ENCODE measurements around the gene RASAL1. TPM values are rescaled to one million over a fixed set of nuclear protein-coding genes. Genes with fewer than 3 reads are reported as not detected.
A peak's percentile ranks its signal among the peaks of the same experiment; 100 is the strongest.

Gene RASAL1, protein sequence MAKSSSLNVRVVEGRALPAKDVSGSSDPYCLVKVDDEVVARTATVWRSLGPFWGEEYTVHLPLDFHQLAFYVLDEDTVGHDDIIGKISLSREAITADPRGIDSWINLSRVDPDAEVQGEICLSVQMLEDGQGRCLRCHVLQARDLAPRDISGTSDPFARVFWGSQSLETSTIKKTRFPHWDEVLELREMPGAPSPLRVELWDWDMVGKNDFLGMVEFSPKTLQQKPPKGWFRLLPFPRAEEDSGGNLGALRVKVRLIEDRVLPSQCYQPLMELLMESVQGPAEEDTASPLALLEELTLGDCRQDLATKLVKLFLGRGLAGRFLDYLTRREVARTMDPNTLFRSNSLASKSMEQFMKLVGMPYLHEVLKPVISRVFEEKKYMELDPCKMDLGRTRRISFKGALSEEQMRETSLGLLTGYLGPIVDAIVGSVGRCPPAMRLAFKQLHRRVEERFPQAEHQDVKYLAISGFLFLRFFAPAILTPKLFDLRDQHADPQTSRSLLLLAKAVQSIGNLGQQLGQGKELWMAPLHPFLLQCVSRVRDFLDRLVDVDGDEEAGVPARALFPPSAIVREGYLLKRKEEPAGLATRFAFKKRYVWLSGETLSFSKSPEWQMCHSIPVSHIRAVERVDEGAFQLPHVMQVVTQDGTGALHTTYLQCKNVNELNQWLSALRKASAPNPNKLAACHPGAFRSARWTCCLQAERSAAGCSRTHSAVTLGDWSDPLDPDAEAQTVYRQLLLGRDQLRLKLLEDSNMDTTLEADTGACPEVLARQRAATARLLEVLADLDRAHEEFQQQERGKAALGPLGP
- under 1 TPM in 8 of 12 donors, not detected in 4; 0.03 to 0.39 (median 0.09) TPM for polyA plus RNA-seq (ENCODE audit: insufficient read length in 12 of 12)
- long read RNA-seq, donor 1: 0 reads
- long read RNA-seq, donor 2: 0 reads
- long read RNA-seq, donor 3: 0 reads
- long read RNA-seq, donor 4: 0 reads
- long read RNA-seq, donor 5: 0 reads
- long read RNA-seq, donor 6: 0 reads
- long read RNA-seq, donor 7: 0 reads
- long read RNA-seq, donor 8: 0 reads
- long read RNA-seq, donor 9: 0 reads
- long read RNA-seq, donor 10: 0 reads
- long read RNA-seq, donor 11: 0 reads

DNA sequence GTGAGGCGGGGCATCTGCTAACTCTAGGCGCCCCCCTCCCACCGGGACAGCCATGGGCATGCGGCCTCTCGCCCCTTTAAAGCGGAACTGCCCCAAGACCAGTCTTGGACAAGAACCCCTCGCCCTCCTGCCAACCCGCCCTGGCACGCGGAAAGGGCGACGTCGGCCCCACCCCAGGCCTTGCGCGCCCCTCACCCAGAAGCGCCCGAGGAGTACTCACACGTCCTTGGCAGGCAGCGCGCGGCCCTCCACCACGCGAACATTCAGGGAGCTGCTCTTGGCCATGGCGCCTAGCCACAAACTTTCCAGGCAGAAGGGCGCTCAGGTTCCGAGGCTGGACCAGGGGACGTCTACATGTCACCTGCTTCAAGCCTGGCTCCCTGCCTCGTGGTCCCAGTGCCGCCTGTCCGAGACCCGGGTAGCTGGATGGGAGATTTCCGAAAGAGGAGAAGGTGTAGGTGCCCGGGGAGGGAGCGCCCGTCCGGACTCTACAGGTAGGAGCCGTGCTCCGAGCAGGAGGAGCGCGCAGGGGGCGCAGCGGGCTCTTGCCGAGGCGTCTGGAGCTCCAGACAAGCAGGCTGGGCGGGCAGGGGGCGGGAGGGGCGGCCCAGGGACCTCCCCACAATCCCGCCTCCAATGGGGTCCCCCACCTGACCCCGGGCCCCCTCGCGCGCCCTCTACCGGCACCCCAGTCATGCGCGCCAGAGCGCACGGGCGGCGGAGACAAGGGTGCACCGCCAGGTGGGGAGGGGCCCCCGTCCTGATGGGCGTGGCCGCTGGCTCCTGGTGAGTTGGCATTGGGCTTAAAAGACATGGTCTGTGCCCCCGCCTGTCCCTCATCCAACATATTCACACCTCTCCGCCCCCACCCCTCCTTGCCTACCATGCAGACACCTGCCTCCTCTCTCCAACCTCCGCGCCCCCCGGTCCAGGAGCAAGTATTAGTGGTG, at the start of gene RASAL1:
TSS of gene RASAL1 (minus strand) at position 584 of the 950 bp plus-strand sequence. CDS start at position 285, 299 bp downstream.
- no peak for DNase-seq

DNA sequence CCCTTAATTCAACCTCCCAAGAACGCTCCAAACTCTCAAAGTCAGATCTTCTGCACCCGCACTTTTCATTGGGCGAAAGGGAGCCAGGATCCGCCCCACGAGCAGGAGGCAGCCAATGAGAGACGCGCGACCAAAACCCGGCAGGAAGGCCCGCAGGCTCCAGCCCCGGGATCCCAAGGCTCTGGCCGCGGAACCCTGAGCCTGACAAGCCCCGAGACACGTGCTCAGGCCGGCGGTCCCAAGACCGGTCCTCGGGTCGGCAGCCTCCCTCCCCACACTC, 49.3 kb upstream of the RASAL1 start:
- DNase-seq: peak; percentile 95

DNA sequence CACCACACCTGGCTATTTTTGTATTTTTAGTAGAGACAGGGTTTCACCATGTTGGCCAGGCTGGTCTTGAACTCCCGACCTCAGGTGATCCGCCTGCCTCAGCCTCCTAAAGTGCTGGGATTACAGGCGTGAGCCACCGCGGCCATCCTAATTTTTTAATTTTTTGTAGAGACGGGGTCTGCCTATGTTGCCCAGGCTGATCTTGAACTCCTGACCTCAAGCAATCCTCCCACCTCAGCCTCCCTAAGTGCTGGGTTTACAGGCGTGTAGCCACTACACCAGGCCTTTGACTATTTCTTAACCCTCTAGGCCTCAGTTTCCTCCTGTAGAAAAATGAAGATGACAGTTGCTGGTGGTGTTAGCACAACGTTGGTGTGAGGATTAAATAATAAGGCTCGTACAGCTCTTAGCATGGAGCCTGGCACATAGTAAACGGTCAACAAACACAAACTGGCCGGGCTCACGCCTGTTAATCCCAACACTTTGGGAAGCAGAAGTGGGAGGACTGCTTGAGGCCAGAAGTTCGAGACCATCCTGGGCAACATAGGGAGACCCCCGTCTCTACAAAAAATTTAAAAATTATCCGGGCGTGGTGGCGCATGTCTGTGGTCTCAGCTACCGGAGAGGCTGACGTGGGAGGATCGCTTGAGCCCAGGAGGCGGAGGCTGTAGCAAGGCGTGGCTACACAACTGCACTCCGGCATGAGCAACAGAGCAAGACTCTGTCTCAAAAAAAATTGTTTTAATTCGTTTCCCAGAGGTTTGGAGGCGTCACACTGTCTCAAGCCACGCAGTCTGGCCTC, 48.7 kb upstream of the RASAL1 start:
- DNase-seq: no peak

DNA sequence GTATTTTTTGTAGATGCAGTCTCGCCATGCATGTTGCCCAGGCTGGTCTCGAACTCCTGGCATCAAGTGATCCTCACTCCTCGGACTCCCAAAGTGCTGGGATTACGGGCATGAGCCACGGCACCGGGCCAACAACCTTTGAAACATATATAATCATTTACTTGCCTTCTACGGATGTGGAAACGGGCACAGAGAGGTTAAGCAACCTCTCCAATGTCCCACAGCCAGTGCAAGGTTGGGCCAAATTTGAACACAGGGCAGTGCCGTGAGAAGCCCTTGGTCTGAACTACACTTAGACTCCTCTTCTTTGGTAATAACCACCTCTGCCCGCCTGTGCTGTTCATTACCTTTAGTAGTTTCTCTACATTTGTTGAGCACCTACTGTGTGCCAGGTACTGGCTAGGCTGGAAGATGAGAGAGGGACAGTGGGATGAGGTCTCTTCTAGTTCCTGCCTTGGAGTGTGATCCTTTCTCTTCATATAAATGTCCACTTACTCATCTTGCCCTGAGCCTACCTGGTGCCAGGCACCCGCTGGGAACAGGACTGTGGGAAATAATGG, 47.5 kb upstream of the RASAL1 start:
- no peak for DNase-seq

DNA sequence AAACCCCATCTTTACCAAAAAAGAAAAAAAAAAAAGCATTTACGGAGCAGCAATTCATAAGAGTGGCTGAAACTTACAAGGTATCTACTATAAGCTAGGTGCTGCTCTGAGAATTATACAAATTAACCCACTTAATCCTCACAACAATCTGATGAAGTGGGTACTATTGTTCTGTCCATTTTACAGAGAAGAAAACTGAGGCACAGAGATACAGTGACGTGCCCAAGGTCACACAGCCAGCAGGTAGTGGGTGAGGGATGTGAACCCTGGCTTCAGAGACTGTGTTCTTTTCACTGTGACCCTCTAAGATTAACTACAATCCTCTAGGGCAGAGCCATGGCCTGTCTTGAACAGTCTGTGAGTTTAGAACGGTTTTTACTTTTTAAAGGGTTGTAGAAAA, 46.4 kb upstream of the RASAL1 start:
- no peak for DNase-seq

DNA sequence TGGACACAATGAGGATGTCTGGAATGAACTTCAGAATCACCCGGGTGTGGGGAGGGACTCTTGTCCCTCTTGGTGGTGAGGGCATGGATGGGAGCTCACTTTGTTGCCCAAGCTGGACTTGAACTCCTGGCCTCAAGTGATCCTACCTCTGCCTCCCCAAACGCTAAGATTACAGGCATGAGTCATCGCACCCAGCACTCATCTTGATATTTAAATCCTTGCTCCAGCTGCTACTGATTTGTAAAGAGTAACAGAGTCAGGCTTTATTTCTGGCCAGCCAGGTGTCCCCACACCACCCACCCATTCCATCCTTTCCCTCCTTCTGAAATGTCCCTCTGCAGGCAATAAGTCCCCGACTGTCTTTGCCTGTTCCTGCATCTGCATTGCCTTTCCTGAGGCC, 44.8 kb upstream of the RASAL1 start:
- no peak for DNase-seq

DNA sequence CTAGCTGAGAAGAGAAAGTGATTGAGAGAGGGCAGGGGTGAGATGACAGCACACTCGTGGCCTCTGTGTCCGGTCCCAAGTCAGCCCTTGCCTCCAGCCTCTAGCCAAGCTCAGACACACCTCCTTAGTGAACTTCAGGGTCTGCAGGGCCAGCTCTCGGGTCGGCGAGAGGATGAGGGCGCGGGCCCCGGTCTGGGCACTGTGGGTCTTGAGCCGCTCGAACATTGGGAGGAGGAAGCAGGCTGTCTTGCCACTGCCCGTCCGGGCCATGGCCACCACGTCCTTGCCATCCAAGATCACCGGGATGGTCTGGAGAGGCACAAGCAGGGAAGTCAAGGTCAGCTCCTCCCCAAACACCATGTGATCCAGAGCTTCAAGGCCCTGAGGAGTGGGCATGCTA, 43.5 kb upstream of the RASAL1 start:
- DNase-seq: no peak

DNA sequence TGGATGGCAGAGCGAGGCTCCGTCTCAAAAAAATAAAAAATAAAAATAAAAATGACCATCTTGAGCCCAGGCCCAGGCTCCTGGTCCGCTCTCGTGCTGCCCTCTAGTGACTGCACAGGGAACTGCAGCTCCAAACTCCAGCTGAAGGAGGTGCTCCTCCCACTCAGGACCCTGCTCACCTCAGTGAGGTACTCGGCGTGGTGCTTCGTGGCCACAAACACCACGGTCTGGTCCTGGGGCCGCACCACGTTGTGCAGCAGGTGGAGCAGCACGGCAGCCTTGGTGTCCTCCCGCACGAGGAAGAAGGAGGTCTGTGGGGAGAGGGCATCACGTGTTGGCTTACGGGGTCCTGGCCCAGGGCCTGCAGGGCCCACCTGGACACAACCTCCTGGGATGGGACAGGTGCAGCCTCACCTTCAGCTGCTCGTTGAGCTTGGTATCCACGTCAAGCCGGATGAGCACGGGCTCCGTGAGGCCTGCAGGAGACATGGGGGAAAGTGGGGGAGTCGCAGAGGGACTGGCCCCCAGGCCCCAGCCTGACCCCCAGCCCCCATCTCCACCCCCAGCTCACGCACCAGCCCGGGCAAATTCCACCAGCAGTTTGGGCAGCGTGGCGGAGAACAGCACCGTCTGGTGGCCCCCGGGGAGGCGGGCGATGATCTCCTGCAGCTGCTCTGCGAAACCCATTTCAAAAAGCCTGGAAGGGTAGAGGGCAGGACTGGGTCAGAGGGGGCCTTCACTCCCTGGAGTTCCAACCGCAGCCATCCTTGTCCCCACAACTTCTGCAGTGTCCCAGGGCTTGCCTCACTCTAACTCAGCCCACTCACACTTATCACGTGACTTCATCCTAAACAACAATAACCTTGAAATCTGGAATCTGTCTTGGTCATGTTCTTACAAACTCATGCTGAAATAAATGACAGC, 39.2 kb upstream of the RASAL1 start:
- peak; percentile 73 for DNase-seq

DNA sequence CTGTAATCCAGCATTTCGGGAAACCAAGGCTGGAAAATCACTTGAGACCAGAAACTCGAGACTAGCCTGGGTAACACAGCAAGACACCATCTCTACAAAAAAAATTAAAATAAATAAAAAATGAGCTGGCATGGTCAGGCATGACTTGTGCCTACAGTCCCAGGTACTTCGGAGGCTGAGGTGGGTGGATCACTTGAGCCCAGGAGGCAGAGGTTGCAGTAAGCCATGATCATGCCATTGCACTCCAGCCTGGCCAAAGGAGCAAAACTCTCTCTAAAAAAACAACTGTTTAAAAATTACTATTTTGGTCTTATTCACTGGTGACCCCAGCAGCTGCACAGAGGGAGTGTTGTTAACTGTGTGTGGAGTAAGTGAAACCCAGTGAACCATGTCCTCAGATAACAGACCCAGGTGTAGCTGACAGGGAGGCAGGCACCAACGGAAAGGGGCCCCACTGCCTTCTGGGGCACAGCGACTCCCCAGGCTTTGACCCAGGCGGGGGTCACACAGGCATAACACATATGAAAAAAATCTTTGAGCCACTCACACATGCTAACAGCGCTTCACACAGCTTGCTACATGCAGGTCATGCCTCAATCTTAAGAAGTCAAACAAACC, 37.6 kb upstream of the RASAL1 start:
- DNase-seq: no peak

DNA sequence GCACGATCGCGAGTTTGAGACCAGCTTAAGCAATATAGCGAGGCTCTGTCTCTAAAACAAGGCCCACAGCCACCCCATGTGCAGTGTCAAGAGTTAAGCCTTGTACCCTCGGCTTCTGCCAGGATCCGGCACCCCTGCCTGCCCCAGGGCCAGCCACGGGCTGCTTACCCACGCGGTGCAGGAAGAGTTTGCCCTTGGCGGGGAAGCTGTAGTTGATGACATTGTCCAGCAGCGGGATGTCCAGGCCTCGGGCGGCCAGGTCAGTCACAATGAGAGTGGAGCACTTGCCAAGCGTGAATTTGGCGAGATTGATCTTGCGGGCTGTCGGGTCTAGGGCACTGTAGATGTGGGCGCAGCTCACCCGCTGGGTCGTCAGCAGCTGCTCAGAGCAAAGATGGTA, 36.6 kb upstream of the RASAL1 start:
- DNase-seq: no peak

DNA sequence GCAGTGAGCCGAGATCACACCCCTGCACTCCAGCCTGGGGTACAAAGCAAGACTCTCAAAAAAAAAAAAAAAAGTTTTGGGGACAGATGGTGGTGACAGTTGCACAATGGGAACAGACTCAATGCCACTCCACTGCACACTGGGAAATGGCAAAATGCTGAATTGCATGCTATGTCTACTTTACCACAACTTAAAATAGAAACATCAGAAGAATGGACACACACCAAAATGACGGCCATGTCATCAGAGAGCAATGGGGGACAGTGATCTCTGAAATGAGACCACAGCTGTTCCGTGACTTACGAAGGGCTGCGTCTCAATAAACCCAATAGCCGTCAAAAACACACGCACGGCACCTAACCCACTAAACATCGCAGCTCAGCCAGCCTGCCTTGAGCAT, 36.0 kb upstream of the RASAL1 start:
- DNase-seq: no peak

DNA sequence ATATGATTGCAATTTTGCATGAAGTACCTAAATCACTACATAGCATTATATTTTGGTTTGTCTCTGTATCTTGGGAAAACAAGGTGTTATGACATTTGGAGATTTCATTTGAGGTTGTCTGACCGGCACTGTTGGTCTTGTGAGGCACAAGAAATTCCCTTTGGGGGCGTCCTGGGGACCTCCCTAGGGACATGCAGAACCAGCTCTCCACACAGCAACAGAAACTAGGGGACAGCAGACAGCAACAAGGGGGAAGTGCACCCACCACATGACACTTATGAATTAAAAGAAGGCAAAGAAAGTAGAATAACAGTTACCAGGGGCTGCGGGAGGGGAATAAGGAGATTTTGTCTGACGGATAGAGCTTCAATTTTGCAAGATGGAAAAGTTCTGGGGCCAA, 35.4 kb upstream of the RASAL1 start:
- DNase-seq: no peak

DNA sequence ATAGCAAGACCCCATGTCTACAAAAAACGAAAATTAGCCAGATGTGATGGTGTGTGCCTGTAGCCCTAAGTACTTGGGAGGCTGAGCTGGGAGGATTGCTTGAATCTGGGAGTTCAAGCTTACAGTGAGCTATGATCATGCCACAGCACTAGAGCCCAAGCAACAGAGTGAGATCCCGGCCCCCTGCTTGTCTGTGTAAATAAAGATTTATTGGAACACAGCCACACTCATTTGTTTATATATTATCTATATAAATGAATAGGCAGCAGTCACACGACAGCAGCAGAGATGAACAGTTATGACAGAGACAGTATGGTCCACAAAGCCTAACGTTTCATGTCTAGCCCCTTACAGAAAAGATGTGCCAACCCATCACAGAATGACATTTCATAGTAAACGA, 34.9 kb upstream of the RASAL1 start:
- no peak for DNase-seq

DNA sequence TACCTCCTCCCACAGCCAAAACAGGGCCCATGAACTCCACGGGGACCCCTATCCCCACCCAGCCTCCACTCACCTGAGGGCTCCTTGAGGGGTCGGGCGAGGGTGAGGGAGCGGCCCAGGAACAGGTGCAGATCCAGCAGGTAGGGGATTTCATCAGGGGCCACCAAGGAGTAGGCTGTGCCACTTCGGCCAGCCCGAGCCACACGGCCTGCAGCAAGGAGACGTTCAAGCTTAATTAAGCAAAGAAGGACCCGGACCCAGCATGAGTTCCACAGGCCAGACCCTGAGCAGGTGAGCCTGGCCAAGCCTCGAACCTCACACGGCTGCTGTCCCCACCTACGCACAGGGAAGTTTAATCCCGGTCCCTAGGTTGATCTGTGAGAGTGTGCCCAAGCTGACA, 34.1 kb upstream of the RASAL1 start:
- DNase-seq: no peak

DNA sequence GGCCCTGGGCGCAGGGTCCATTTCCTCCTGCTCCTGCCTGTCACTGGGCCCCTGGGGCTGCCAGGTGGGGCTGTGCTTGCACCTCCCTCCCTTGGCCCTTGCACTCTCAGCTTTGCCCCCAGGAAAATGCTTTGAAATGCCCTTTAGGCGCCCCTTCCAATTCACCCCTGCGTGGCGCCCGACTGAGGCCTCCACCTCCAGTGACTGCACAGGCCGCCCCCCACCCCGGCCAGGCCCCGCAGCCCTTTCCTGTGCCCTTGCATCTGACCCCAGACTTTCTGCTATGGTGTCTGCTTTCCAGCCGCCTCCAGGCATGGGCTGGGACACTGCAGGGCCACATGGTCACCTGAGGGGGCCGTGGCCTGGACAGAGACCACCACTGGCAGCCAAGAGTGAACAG, 32.3 kb upstream of the RASAL1 start:
- DNase-seq: no peak

DNA sequence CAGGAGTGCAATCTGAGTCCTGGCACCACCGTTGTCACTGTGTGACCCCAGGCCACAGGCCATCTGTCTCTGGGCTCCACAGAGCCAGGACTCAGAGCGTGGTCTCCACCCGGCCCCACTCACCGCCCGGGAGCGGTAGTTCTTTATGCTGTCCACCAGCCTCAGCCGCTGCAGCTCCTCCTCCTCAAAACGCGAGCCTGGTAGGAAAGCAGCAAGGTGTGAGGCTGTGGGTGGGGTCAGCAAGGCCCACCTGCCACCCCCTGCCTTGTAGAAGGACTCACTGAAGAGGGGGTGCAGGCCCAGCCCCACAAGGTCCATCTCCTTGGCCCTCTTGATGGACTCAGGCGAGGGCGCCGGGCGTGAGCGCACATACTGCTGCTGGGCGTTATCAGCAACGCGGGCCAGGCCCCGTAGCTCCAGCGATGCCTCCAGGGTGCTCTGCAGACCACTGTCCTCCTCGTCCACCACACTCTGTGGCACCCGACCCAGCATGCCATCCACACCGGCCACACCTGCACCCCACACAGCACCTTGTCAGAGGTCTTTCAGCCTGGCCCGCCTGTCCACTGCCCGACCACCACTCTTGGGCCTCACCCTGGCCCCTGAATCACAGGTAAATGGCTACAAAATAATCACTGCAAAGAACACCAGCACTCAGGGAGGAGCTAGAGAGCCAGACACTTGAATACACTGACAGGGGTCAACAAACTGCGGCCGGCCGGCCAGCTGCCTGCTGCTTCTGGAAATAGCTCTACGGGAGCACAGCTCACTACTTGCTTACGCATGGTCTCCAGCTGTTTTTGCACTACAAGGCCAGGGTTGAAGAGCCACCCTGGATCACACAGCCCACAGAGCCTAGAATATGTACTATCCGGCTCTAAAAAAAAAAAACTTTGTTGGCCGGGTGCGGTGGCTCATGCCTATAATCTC, 30.2 kb upstream of the RASAL1 start:
- no peak for DNase-seq

DNA sequence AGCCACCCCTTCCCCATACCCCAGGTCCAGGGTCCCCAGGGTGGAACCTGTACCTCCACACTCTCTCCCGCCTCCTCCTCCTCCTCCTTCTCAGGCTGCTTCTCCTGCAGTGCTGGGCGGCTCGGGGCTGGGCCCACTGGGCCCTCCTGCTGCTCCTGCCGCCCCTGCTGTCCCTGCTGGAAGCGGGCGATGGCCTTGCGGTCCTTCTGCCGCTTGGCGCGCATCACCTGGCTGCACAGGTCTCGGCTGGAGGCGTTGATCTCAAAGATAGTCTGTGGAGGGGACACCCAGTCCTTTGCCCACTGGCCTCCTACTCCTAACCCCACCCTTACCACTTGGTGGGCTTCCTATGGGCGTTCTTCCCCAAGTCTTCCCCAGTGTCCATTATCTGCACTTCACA, 28.5 kb upstream of the RASAL1 start:
- no peak for DNase-seq

DNA sequence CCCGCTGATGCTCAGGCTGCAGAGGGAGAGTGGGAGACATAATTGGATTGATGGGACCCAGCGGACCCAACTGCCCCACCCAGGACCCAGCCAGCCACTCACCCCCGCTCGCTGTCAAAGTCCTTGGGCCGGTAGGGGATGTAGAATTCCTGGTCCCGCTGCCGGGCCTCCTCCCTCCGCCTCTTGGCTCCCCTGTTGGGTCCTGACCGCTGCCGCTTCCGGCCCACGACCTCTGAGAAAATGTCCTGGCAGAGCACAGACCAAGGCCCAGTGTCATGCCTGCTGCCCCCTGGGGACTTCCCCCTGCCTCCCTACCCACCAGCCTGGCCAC, 27.4 kb upstream of the RASAL1 start:
- no peak for DNase-seq

Data from muscle of arm (tissue), 14 donors.